ENCODE data around the gene ASB8.
"Not testable (repeated sequence)": the region's sequence is repeated elsewhere in the genome, so short reads cannot be mapped to it uniquely, and the experiment has no call there.

Gene ASB8

GRCh38 chr12:48142818-48143674 is 14.3 kb downstream of the ASB8 start:
- DNase-seq (ENCODE audit: low read depth, low spot score) = no peak

GRCh38 chr12:48135027-48135426 is 22.3 kb downstream of the ASB8 start:
- DNase-seq (ENCODE audit: low read depth, low spot score) = no peak

GRCh38 chr12:48132826-48133225 is 24.5 kb downstream of the ASB8 start:
- no peak for DNase-seq (ENCODE audit: low read depth, low spot score)

- DNase-seq (ENCODE audit: low read depth, low spot score) = no peak
These were observed 25.8 kb downstream of the ASB8 start for GRCh38 chr12:48131517-48131916.

GRCh38 chr12:48129376-48129775 is 27.9 kb downstream of the ASB8 start:
- no peak for DNase-seq (ENCODE audit: low read depth, low spot score)

- no peak for DNase-seq (ENCODE audit: low read depth, low spot score)
These were observed 28.5 kb downstream of the ASB8 start for GRCh38 chr12:48128800-48129199.

- no peak for DNase-seq (ENCODE audit: low read depth, low spot score)
These were observed 30.2 kb downstream of the ASB8 start for GRCh38 chr12:48126953-48127630.

- no peak for DNase-seq (ENCODE audit: low read depth, low spot score)
These were observed 31.3 kb downstream of the ASB8 start for GRCh38 chr12:48125985-48126384.

- not testable (repeated sequence) for DNase-seq (ENCODE audit: low read depth, low spot score)
These were observed 31.8 kb downstream of the ASB8 start for GRCh38 chr12:48125542-48125941.

GRCh38 chr12:48123169-48123568 is 34.1 kb downstream of the ASB8 start:
- no peak for DNase-seq (ENCODE audit: low read depth, low spot score)

- DNase-seq (ENCODE audit: low read depth, low spot score) = no peak
These were observed 35.1 kb downstream of the ASB8 start for GRCh38 chr12:48122065-48122834.

GRCh38 chr12:48121522-48121921 is 35.8 kb downstream of the ASB8 start:
- DNase-seq (ENCODE audit: low read depth, low spot score) = no peak

- no peak for DNase-seq (ENCODE audit: low read depth, low spot score)
These were observed 37.5 kb downstream of the ASB8 start for GRCh38 chr12:48119834-48120195.

- peak; percentile 25 for DNase-seq (ENCODE audit: low read depth, low spot score)
These were observed 38.1 kb downstream of the ASB8 start, which contains the start of gene PFKM for GRCh38 chr12:48119078-48119833. Gene PFKM (plus strand): TSS chr12:48119364. CDS start chr12:48122775, 3,411 bp downstream.

GRCh38 chr12:48118284-48118871 is 38.9 kb downstream of the ASB8 start:
- DNase-seq (ENCODE audit: low read depth, low spot score) = no peak

GRCh38 chr12:48115957-48116356 is 41.4 kb downstream of the ASB8 start:
- no peak for DNase-seq (ENCODE audit: low read depth, low spot score)

GRCh38 chr12:48111312-48111693 is 46.0 kb downstream of the ASB8 start:
- not testable (repeated sequence) for DNase-seq (ENCODE audit: low read depth, low spot score)

GRCh38 chr12:48110691-48111311 is 46.5 kb downstream of the ASB8 start:
- DNase-seq (ENCODE audit: low read depth, low spot score) = no peak

GRCh38 chr12:48109424-48109823 is 47.9 kb downstream of the ASB8 start:
- DNase-seq (ENCODE audit: low read depth, low spot score) = no peak
